Left cardiac atrium (tissue), 4 donors: ENCODE data around the gene SPACDR. TPM values are rescaled to one million over a fixed set of nuclear protein-coding genes. Genes with fewer than 3 reads are reported as not detected.
"Not testable (repeated sequence)": the region's sequence is repeated elsewhere in the genome, so short reads cannot be mapped to it uniquely, and the experiment has no call there.

Source experiments
- ATAC-seq, 2 donors: fragments of 200-7000 bp; cut with Tn5 transposase; one replicate each; pipeline ENCODE4 v1.9.1; 2020; ENCODE audit warnings: mild to moderate bottlenecking in 2 of 2, moderate library complexity in 2 of 2
- DNase-seq: peaks from one replicate; pipeline ENCODE4 v3.0.0-alpha.2; 2020
- intact Hi-C, 2 donors: fragments of 100-400 bp; cut with DNase I; formaldehyde crosslinking; loops; one replicate each; pipeline versions ENCODE4 v1.14.1 to v1.15.1; 2022 to 2023
- long read RNA-seq: library from polyadenylated mRNA; unstranded; transcript quantifications from one replicate; pipeline ENCODE4 v2.0.0, GENCODE V29; 2021
- total RNA-seq, 2 donors: library from RNA; stranded (reverse); fragmentation: NEBNext Ultra II Directional; extraction: Animal tissue kit (Norgen Biotek cat#: 25700); gene quantifications; one replicate each; pipeline ENCODE4 v1.2.1, GENCODE V29; 2021
- donor health status: DM: no; HTN: yes; CAD: no.
- donor health status: DM: no; HTN: yes; CAD: no; lungs with severe emphysema.
- donor health status: DM: yes; HTN: yes; CAD: no.
- donor health status: Dilated cardiomyopathy.

The SPACDR gene, protein sequence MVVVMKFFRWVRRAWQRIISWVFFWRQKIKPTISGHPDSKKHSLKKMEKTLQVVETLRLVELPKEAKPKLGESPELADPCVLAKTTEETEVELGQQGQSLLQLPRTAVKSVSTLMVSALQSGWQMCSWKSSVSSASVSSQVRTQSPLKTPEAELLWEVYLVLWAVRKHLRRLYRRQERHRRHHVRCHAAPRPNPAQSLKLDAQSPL
- under 1 TPM; 0.38 to 0.73 TPM for total RNA-seq
- long read RNA-seq, result 0 reads

DNA sequence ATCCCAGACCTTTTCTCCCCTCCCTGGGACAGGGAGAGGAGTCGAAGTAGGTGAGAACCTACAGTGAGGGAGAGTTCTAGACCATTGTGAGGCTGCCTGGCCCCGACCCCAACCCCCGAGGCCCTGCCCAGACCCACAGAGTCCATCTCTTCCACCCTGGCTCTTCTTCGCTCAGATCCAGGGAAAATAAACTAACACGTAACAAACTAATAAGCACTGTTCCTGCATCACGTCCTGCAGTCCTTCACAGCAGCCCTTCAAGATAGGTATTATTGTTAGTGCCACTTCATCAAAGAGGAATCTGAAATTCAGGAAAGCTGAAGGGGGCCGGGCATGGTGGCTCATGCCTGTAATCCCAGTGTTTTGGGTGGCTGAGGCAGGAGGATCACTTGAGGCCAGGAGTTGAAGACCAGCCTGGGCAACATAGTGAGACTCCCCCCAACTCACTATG is at the start of gene SPACDR:
Gene SPACDR (minus strand): TSS at position 51 of the 451 bp plus-strand sequence. CDS start 235 bp downstream, outside the sequence.
- no peak for DNase-seq
- intact Hi-C loops, result no loop called here
- ATAC-seq, result no peak

DNA sequence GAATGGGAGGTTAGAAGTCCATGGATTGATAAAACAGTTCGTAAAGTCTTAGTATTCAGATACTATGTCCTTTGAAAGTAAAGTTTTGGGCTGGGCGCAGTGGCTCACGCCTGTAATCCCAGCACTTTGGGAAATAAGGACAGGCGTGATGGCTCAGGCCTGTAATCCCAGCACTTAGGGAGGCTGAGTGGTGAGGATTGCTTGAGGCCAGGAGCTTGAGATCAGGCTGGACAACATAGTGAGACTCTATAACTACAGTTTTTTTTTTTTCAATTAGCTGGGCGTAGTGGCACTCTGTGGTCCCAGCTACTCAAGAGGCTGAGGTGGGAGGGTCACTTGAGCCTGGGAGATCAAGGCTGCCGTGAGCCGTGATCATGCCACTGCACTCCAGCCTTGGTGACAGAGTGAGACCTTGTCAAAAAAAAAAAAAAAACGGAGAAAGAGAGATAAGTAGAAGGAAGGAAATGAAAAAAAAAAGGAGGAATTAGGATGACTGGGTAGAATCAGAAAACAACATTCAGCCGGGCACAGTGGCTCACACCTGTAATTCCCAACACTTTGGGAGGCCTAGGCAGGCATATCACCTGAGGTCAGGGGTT is 49.3 kb upstream of the SPACDR start:
- no peak for DNase-seq
- ATAC-seq, result no peak
- intact Hi-C loops, result no loop called here

DNA sequence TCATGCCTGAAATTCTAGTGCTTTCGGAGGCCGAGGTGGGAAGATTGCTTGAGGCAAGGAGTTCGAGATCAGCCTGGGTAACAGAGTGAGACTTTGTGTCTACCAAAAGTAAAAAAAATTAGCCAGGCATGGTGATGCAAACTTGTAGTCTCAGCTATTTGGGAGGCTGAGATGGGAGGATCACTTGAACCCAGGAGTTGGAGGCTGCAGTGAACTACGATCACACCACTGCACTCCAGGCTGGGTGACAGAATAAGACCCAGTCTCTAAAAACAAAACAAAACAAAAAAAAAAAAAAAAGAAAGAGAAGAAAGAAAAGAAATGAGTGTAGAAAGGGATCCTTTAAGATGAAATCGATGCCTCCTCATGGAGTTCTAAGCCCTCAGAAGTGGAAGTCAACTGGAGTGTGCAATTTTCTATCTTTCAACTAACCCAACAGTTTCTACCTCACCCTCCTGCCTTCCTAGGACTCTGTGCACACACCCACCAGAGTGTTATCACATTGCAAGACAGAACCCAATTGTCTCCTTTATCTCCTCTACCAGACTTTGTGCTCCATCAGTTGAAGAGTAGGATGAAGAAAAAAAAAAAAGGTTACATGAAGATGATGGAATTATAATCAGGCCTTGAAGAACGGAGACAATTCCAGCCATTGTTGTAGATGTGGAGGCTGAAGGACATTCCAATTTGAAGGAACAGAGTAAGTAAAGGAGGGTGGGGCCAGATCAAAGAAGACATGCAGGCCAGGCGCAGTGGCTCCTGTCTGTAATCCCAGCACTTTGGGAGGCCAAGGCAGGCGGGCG is 46.6 kb upstream of the SPACDR start:
- ATAC-seq, result no peak

DNA sequence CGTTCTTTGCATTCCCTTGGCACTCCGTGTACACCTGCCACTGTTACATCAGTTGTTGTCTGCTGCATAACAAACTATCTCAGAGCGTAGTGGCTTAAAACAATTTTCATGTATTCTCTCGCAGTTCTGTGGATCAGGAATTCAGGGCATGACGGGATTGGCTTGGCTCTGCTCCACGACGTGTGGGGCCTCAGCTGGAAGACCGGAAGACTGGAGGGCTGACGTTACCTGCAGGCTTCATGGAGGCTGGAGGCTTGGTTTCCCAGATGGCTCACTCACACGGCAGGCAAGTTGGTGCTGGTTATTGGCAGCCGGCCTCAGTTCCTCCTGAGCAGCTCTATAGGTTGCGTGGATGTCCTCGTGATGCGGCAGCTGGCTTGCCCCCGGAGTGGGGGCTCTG is 45.2 kb upstream of the SPACDR start:
- DNase-seq (no peak), ATAC-seq (peak in 1 of 2 donors; percentile 67)

More for the DNA sequence above, 46.6 kb upstream of the SPACDR start:
- intact Hi-C loops, result no loop called here
- no peak for DNase-seq

DNA sequence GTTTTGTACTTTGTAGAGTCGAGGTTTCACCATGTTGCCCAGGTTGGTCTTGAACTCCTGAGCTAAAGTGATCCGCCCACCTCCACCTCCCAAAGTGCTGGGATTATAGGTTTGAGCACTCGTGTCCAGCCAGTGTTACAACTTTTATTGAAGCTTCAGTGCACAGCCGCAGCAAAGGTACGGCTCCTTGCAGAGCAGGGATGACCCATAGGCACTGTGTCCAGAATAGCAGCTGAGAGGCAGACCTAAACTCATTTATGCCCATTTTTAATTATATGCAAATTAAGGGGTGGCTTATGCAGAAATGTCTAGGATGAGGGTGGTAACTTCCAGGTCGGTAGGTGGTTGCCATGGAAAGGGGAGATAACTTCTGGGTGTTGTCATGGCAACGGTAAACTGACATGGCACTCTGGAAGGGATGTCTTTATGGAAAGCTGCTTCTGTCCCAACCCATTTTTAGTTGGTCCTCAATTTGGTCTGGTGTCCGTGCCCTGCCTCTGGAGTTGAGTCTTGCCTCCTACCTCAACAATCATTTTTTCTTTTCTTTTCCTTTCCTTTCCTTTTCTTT is 42.4 kb upstream of the SPACDR start:
- ATAC-seq (no peak), DNase-seq (no peak)
- intact Hi-C loops, result no loop called here

More for the DNA sequence above, 45.2 kb upstream of the SPACDR start:
- intact Hi-C loops, result no loop called here

DNA sequence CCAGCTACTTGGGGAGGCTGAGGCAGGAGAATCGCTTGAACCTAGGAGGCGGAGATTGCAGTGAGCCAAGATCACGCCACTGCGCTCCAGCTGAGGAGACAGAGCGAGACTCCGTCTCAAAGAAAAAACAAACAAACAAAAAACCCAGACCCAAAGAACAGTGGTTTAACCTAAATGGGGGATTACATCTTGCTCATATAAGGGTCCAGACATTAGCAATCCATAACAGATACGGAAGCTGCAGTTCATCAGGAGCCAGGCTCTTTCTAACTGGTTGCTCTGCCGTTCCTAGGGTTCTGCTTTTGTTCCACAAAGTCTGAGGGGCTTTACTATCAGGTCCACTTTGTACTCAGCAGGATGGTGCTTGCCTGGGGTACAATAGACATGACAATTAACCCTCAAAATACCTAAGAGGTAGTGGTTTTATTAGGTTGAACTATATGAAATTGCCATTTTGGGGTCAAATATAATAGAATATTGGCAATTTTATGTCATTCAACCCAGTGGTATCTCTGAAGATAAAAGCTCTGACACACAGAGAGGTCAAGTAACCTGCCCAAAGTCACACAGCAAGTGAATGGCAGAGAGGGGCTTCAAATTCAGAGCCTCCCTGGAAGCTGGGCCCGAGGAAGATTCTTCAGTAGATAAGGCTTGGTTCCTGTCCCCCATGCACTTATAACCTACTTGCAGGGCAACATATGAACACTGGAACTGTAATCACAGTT is 41.0 kb upstream of the SPACDR start:
- ATAC-seq, result no peak
- intact Hi-C loops, result no loop called here
- DNase-seq, result no peak

DNA sequence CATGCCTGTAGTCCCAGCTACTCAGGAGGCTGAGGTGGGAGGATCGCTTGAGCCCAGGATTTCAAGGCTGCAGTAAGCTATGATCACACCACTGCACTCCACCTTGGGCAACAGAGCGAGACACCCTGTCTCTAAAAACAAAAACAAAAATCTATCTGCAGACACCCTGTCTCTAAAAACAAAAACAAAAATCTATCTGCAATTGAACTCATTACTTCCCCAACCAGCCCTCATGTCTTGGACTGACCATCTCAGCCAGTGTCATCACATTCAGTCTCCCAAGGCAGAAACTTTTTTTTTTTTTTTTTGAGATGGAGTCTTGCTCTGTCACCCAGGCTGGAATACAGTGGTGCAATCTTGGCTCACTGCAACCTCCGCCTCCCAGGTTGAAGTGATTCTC is 40.0 kb upstream of the SPACDR start:
- ATAC-seq, intact Hi-C loops: not testable (repeated sequence)

DNA sequence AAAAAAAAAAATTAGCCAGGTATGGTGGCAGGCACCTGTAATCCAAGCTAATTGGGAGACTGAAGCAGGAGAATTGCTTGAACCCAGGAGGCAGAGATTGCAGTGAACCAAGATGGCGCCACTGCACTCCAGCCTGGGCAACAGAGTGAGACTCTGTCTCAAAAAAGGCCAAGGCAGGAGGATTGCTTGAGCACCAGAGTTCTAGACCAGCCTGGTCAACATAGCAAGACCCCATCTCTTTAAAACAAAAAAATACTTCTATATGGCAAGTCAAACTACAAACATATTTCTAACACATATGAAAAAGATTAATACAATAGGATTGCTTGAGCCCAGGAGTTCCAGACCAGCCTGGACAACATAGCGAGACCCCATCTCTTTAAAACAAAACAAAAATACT is 36.7 kb upstream of the SPACDR start:
- ATAC-seq, intact Hi-C loops, DNase-seq: not testable (repeated sequence)

More for the DNA sequence above, 40.0 kb upstream of the SPACDR start:
- DNase-seq, result not testable (repeated sequence)

DNA sequence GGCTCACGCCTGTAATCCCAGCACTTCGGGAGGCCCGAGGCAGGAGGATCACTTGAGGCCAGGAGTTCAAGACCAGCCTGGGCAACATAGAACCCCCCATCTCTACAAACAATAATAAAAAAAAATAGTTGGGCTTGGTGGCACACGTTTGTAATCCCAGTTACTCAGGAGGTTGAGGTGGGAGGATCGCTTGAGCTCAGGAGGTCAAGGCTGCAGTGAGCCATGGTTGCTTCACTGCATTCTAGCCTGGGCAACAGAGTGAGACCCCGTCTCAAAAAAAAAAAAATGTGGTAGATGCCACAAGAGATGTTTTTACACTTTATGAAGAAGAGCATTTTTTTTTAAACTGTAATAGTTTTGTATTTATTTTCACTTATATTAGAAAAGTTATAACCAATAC is 32.4 kb upstream of the SPACDR start:
- intact Hi-C loops, result no loop called here
- ATAC-seq, result no peak
- DNase-seq, result no peak

DNA sequence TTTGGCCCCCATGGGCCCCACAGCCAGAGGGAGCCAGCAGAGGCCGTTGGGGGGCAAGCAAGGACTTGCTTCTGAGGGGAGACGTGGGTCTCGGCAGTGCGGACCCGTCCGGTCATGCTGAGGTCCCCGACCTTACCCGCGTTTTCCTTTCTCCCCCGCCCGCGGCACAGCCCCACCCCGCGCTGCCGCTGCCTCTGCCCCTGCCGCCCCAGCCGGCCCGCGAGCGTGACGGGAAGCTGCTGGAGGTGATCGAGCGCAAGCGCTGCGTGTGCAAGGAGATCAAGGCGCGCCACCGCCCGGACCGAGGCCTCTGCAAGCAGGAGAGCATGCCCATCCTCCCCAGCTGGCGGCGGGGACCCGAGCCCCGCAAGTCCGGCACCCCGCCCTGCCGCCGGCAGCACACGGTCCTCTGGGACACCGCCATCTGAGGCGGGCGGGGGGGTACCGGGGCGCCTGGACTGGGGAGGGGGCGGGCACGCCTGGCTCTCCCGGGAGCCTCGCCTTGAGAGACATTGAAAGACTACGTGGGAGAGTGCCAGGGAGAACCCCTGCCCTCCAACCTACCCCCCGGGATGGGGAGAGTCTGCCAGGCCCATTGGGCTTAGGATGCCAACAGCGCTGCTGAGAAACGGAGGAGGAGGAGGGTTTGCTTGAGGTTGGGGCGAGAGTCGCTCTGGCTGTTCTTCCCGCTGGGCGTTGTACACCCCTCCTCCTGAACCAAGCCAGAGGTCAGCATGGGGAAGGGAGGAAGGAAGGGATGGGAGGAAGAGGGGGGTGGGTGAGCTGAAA is 29.6 kb upstream of the SPACDR start:
- peak; percentile 61 for DNase-seq
- peak; percentile 67 to 80 for ATAC-seq
- intact Hi-C loops, result no loop called here

DNA sequence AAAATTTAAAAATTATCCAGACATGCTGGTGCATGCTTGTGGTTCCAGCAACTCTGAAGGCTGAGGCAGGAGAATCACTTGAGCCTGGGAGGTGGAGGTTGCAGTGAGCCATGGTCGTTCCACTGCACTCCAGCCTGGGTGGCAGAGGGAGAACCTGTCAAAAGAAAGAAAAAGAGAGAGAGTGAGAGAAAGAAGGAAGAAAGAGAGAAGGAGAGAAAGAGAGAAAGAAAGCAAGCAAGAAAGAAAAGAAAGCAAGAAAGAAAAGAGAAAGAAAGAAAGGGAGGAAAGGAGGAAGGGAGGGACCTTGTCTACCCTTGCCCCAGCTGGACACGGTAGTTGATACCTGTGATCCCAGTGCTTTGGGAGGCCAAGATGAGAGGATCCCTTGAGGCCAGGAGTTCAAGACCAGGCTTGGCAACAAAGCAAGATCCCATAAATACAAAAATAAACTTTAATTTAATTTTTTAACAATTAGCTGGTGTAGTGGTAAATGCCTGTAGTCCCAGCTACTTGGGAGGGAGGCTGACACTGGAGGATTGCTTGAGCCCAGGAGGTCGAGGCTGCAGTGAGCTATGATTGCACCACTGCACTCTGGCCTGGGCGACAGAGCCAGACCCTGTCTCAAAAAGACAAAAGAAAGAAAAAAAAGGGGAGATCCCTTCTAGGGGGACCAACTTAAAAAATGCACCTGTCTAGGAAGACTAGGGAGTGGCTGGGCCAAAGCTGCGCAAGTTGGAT is 28.8 kb upstream of the SPACDR start:
- intact Hi-C loops, result no loop called here
- ATAC-seq, result no peak

DNA sequence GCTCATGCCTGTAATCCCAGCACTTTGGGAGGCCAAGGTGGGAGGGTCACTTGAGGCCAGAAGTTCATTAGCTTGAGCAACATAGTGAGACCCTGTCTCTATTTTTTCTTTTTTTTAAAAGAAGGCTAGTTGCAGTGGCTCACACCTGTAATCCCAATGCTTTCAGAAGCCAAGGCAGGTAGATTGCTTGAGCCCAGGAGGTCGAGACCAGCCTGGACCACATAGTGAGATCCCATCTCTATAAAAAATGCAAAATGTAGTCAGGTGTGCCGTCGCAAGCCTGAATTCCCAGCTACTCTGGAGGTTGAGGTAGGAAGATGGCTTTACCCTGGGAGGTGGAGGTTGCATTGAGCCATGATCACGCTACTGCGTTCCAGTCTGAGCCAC is 27.1 kb upstream of the SPACDR start:
- DNase-seq (no peak), ATAC-seq (no peak)
- intact Hi-C loops, result no loop called here

More for the DNA sequence above, 28.8 kb upstream of the SPACDR start:
- DNase-seq, result no peak

DNA sequence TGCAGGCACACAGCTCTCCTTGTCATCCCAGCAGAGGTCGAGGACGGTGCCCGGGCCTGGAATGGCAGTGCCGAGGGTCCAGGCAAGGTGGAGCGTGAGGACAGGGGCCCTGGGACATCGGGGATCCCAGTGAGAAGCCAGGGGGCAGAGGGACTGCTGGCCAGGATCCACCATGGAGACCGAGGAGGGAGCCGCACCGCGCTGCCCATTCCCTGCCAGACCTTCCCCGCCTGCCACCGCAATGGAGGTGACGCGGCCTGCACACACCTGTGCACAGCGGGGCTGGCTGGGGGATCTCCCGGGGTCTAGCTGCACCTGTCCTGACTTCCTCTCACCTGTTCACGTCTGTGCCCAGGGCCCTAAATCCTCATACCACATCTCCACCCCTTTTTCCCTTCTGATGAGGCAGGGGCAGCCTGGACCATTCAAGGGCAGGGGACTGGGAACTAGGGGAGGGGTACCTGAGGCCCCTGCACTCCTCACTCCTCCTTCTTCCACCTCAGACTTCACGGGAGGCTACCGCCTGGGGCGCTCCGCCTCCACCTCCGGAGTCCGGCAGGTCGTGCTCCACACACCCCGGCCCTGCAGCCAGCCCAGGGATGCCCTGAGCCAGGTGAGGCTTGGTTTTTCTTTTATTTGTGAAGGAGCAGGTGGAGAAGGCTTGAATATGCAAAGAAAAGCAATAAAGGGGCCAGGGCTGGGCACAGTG is 26.6 kb upstream of the SPACDR start:
- DNase-seq, result no peak
- ATAC-seq, result no peak
- intact Hi-C loops, result no loop called here

DNA sequence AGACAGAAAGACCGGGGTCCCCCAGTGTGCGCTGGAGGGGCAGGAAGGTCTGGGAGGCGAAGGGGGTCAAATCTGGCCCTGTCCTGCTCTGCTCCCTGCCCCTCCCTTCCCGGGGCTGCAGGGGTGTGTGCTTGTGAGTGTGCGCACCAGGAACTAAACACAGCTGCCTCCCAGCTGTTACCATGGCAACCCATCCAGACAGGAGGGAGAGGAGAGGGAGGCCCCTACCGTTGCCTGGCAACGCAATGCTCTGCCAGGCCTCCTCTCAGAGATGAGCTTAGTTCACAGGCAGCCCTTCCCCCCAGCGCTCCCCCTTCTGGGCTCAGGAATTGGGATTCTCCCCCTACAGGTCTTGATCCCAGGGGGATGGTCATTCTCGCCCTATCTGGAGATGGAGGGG is 25.8 kb upstream of the SPACDR start:
- intact Hi-C loops, result no loop called here
- no peak for DNase-seq
- peak in 1 of 2 donors; percentile 42 for ATAC-seq

DNA sequence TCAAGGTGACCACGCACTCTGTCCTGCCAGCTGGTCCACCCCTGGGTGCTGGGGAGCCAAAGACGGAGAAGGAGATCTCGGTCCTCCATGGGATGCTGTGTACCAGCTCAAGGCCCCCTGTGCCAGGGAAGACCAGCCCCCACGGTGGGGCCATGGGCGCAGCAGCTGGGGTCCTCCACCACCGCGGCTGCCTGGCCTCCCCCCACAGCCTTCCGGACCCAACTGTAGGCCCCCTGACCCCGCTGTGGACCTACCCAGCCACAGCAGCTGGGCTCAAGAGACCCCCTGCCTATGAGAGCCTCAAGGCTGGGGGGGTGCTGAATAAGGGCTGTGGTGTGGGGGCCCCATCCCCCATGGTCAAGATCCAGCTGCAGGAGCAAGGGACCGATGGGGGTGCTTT is 25.1 kb upstream of the SPACDR start:
- DNase-seq, result peak; percentile 18
- ATAC-seq, result no peak
- intact Hi-C loops, result no loop called here

DNA sequence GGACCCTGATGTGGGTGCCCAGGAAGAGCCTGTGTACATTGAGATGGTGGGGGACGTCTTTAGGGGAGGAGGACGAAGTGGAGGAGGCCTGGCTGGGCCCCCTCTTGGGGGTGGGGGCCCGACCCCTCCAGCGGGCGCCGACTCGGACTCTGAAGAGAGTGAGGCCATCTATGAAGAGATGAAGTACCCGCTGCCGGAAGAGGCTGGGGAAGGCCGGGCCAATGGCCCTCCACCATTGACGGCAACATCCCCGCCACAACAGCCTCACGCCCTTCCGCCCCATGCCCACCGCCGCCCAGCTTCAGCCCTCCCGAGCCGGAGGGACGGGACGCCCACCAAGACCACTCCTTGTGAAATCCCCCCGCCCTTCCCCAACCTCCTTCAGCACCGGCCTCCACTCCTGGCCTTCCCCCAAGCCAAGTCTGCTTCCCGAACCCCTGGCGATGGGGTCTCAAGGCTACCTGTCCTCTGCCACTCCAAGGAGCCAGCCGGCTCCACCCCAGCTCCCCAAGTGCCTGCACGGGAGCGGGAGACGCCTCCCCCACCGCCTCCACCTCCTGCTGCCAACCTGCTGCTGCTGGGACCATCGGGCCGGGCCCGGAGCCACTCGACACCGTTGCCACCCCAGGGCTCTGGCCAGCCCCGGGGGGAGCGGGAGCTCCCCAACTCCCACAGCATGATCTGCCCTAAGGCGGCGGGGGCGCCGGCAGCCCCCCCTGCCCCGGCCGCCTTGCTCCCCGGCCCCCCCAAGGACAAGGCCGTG is 24.5 kb upstream of the SPACDR start:
- intact Hi-C loops, result no loop called here
- DNase-seq (no peak), ATAC-seq (no peak)
